ENCODE data around the gene GLI3. TPM values are rescaled to one million over a fixed set of nuclear protein-coding genes. Genes with fewer than 3 reads are reported as not detected.

The GLI3 gene
- 11.7 and 12.8 TPM in 2 replicates for polyA plus RNA-seq (2013)

DNA sequence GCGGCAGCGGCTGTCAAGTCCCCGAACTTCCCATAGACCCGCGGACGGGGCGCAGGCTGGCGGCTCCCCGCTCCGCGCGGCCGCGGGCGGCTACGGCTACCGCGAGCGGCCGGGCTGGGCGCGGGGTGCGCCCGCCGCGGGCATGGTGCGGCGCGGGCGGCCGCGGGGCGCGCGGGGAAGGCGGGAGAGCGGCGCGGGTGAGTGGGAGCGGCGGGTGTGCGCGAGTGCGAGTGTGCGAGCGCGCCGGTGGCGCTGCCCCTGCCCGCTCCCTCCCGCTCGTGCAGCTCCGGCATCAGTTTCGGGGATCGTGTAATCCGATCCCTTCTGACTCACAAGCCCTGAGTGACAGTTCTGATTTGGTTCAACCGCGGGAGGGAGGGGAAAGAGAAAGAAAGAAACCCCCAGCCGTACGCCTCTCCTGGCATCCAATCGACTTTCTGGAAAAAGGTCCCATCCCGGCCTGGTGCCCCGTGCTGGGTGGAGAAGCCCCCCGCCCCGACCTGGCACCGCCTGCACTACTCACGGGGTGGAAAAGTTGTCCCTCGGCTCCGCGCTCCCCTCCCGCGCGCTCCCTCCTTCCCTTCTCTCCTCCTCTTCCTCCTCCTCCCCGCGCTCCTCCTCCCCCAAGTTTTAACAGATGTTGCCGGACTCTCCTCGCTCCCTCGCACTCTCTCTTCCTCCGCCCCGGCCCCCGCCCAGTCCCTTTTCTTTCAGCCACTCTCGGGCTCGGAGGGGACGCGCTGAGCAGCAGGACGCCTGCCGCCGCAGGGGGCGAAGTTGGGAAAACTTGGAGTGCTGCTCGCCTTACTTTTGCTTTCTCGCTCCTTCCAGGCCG lies at the start of gene GLI3:
GLI3 (minus strand) TSS at position 234 of the 835 bp plus-strand sequence. CDS start 13,956 bp downstream, outside the sequence.
- peak within 1 kb of the TSS; percentile 90 for H3K4me3 ChIP-seq (ENCODE audit: low read depth, low read length)
- H2AK5ac ChIP-seq (ENCODE audit: low read length): peak within 1 kb of the TSS; percentile 53
- peak within 1 kb of the TSS; percentile 95 for H2AFZ ChIP-seq (ENCODE audit: insufficient read depth, low read length, poor library complexity)
- peak within 1 kb of the TSS; percentile 81 for H2BK5ac ChIP-seq (ENCODE audit: low read depth, low read length, poor library complexity)
- peak within 1 kb of the TSS; percentile 83 for H4K8ac ChIP-seq (ENCODE audit: low read depth, low read length)
- H3K4me1 ChIP-seq (ENCODE audit: control insufficient read depth in 1 of 2, insufficient read depth in 2 of 2, low read length in 2 of 2): peaks cover 2 to 5% of the 10 kb centered on the region in 2 experiments
- H3K14ac ChIP-seq (ENCODE audit: low read length): peak within 1 kb of the TSS; percentile 87
- H3K79me1 ChIP-seq (ENCODE audit: low read length): peaks cover 16% of the 10 kb centered on the region
- H3K27ac ChIP-seq (ENCODE audit: low read depth, low read length): peak within 1 kb of the TSS; percentile 86
- peak within 1 kb of the TSS; percentile 75 for H3K4me2 ChIP-seq (ENCODE audit: low read length)
- H3K79me2 ChIP-seq (ENCODE audit: control insufficient read depth, insufficient read depth, low read length, poor library complexity): peaks cover 10% of the 10 kb centered on the region
- no peaks in the 10 kb centered on the region for H3K27me3 ChIP-seq (ENCODE audit: insufficient read depth, low read length)
- peak within 1 kb of the TSS; percentile 46 for H4K12ac ChIP-seq (ENCODE audit: low read depth, low read length)
- no peak within 1 kb of the TSS for H3K23ac ChIP-seq (ENCODE audit: low read length)
- DNase-seq: peak; percentile 92 to 94
- peak within 1 kb of the TSS; percentile 90 for H4K91ac ChIP-seq (ENCODE audit: low read depth, low read length)
- peak within 1 kb of the TSS; percentile 95 for H3K18ac ChIP-seq (ENCODE audit: low read length)
- peak within 1 kb of the TSS; percentile 87 for H2BK120ac ChIP-seq (ENCODE audit: insufficient read depth, low read length, poor library complexity)
- WGBS (ENCODE audit: extremely low coverage, insufficient coverage, insufficient read length): no CpG with 5 or more reads among the region's 92 CpGs
- peak within 1 kb of the TSS; percentile 84 for H2BK12ac ChIP-seq (ENCODE audit: low read length)
- H3K9me3 ChIP-seq (ENCODE audit: insufficient read depth, low read depth, low read length): no peaks in the 10 kb centered on the region
- H3K9ac ChIP-seq (ENCODE audit: low read length): peak within 1 kb of the TSS; percentile 83
- peak within 1 kb of the TSS; percentile 76 for H3K4ac ChIP-seq (ENCODE audit: low read depth, low read length)
- no peaks in the 10 kb centered on the region for H3K36me3 ChIP-seq (ENCODE audit: control insufficient read depth in 1 of 2, insufficient read depth in 2 of 2, low read length in 2 of 2)

DNA sequence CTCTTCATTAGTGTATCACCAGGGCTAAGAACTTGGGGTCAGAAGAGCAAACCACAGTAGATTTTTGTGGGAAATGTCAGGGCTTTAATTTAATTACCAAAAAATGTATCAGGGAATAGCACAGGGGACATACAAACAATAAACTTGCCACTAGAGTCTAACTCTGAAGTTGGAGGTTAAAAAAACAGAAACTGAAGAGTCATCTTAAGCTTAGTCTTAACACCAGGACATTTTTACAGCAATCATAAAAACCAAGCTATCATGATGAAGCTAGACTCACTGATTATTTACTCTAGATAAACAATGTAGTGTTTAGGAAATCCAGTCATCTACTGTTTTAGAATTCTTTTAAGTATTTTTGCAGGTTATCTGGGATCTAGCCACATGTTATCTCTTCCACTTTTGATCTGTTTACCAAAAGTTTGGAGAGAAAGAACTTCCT lies 48.4 kb upstream of the GLI3 start:
- Histone ChIP-seq H3K79me1 (ENCODE audit: low read length) (no peaks in the 10 kb centered on the region), H3K23ac (ENCODE audit: low read length) (no peak overlapping the region), H3K9me3 (ENCODE audit: insufficient read depth, low read depth, low read length) (no peaks in the 10 kb centered on the region), H2AFZ (ENCODE audit: insufficient read depth, low read length, poor library complexity) (no peak overlapping the region), H2AK5ac (ENCODE audit: low read length) (no peak overlapping the region), H3K4ac (ENCODE audit: low read depth, low read length) (no peak overlapping the region), H3K14ac (ENCODE audit: low read length) (no peak overlapping the region), H4K12ac (ENCODE audit: low read depth, low read length) (no peak overlapping the region), H4K91ac (ENCODE audit: low read depth, low read length) (no peak overlapping the region), H2BK5ac (ENCODE audit: low read depth, low read length, poor library complexity) (no peak overlapping the region), H4K8ac (ENCODE audit: low read depth, low read length) (no peak overlapping the region), H3K9ac (ENCODE audit: low read length) (no peak overlapping the region), H2BK120ac (ENCODE audit: insufficient read depth, low read length, poor library complexity) (no peak overlapping the region), H3K4me1 (ENCODE audit: control insufficient read depth in 1 of 2, insufficient read depth in 2 of 2, low read length in 2 of 2) (no peaks in the 10 kb centered on the region), H3K79me2 (ENCODE audit: control insufficient read depth, insufficient read depth, low read length, poor library complexity) (no peaks in the 10 kb centered on the region), H3K4me2 (ENCODE audit: low read length) (no peak overlapping the region), H3K27me3 (ENCODE audit: insufficient read depth, low read length) (no peaks in the 10 kb centered on the region), H3K4me3 (ENCODE audit: low read depth, low read length) (no peak overlapping the region), H3K27ac (ENCODE audit: low read depth, low read length) (no peak overlapping the region), H3K18ac (ENCODE audit: low read length) (no peak overlapping the region), H2BK12ac (ENCODE audit: low read length) (no peak overlapping the region), H3K36me3 (ENCODE audit: control insufficient read depth in 1 of 2, insufficient read depth in 2 of 2, low read length in 2 of 2) (no peaks in the 10 kb centered on the region)
- no peak for DNase-seq

DNA sequence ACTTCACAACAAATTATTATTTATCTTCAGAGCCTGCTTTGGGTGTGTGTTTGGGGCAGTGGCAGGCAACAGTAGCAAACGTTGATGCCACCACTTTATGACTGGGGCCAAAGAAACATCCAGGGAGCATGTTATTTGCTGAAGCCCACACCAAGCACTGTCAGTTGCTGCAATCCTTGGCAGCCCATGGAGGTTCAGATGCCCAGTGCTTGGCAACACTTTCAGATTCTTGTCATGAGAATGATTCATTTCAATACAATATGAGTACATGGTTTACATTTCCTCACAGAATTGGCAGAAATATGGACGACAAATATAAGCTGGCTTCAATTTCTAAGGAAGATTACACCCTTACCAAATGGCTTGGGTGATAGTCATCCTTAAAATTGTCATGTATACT lies 46.5 kb upstream of the GLI3 start:
- no CpG with 5 or more reads among the region's 2 CpGs for WGBS (ENCODE audit: extremely low coverage, insufficient coverage, insufficient read length)
- Histone ChIP-seq H3K27ac (ENCODE audit: low read depth, low read length) (no peak overlapping the region), H3K23ac (ENCODE audit: low read length) (no peak overlapping the region), H2AFZ (ENCODE audit: insufficient read depth, low read length, poor library complexity) (no peak overlapping the region), H3K79me2 (ENCODE audit: control insufficient read depth, insufficient read depth, low read length, poor library complexity) (no peaks in the 10 kb centered on the region), H3K4ac (ENCODE audit: low read depth, low read length) (no peak overlapping the region), H3K4me2 (ENCODE audit: low read length) (no peak overlapping the region), H3K36me3 (ENCODE audit: control insufficient read depth in 1 of 2, insufficient read depth in 2 of 2, low read length in 2 of 2) (no peaks in the 10 kb centered on the region), H3K18ac (ENCODE audit: low read length) (no peak overlapping the region), H4K12ac (ENCODE audit: low read depth, low read length) (no peak overlapping the region), H2AK5ac (ENCODE audit: low read length) (no peak overlapping the region), H2BK120ac (ENCODE audit: insufficient read depth, low read length, poor library complexity) (no peak overlapping the region), H2BK12ac (ENCODE audit: low read length) (no peak overlapping the region), H3K14ac (ENCODE audit: low read length) (no peak overlapping the region), H3K9me3 (ENCODE audit: insufficient read depth, low read depth, low read length) (no peaks in the 10 kb centered on the region), H4K91ac (ENCODE audit: low read depth, low read length) (no peak overlapping the region), H3K4me3 (ENCODE audit: low read depth, low read length) (no peak overlapping the region), H3K4me1 (ENCODE audit: control insufficient read depth in 1 of 2, insufficient read depth in 2 of 2, low read length in 2 of 2) (no peaks in the 10 kb centered on the region), H3K27me3 (ENCODE audit: insufficient read depth, low read length) (no peaks in the 10 kb centered on the region), H2BK5ac (ENCODE audit: low read depth, low read length, poor library complexity) (no peak overlapping the region), H4K8ac (ENCODE audit: low read depth, low read length) (no peak overlapping the region), H3K9ac (ENCODE audit: low read length) (no peak overlapping the region), H3K79me1 (ENCODE audit: low read length) (no peaks in the 10 kb centered on the region)
- DNase-seq: no peak

DNA sequence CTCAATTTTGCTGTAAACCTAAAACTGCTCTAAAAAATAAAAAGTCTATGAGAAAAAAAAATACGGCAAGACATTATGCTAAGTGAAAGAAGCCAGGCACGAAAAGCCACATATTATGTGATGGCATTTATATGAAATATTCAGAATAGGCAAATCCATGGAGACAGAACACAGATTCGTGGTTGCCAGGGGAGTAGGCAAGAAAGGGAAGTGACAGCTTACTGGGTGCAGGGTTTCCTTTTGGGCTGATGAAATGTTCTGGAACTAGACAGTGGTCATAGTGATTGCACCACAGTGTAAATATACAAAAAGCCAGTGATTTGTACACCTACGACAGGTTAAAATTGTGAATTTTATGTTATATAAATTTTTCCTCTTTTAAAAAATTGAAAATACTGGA lies 41.3 kb upstream of the GLI3 start:
- H2AFZ ChIP-seq (ENCODE audit: insufficient read depth, low read length, poor library complexity): no peak overlapping the region
- no peak for DNase-seq
- H3K9ac ChIP-seq (ENCODE audit: low read length): no peak overlapping the region
- H3K4me2 ChIP-seq (ENCODE audit: low read length): no peak overlapping the region
- H2BK5ac ChIP-seq (ENCODE audit: low read depth, low read length, poor library complexity): no peak overlapping the region
- no peak overlapping the region for H3K4me3 ChIP-seq (ENCODE audit: low read depth, low read length)
- no peak overlapping the region for H2BK120ac ChIP-seq (ENCODE audit: insufficient read depth, low read length, poor library complexity)
- no peaks in the 10 kb centered on the region for H3K79me2 ChIP-seq (ENCODE audit: control insufficient read depth, insufficient read depth, low read length, poor library complexity)
- H3K27ac ChIP-seq (ENCODE audit: low read depth, low read length): no peak overlapping the region
- H4K91ac ChIP-seq (ENCODE audit: low read depth, low read length): no peak overlapping the region
- H3K4ac ChIP-seq (ENCODE audit: low read depth, low read length): no peak overlapping the region
- no peak overlapping the region for H4K8ac ChIP-seq (ENCODE audit: low read depth, low read length)
- H3K18ac ChIP-seq (ENCODE audit: low read length): no peak overlapping the region
- H3K27me3 ChIP-seq (ENCODE audit: insufficient read depth, low read length): no peaks in the 10 kb centered on the region
- H3K4me1 ChIP-seq (ENCODE audit: control insufficient read depth in 1 of 2, insufficient read depth in 2 of 2, low read length in 2 of 2): no peaks in the 10 kb centered on the region
- WGBS (ENCODE audit: extremely low coverage, insufficient coverage, insufficient read length): no CpG with 5 or more reads among the region's 4 CpGs
- no peak overlapping the region for H3K23ac ChIP-seq (ENCODE audit: low read length)
- no peaks in the 10 kb centered on the region for H3K9me3 ChIP-seq (ENCODE audit: insufficient read depth, low read depth, low read length)
- no peak overlapping the region for H2AK5ac ChIP-seq (ENCODE audit: low read length)
- H3K79me1 ChIP-seq (ENCODE audit: low read length): no peaks in the 10 kb centered on the region
- no peak overlapping the region for H4K12ac ChIP-seq (ENCODE audit: low read depth, low read length)
- no peak overlapping the region for H2BK12ac ChIP-seq (ENCODE audit: low read length)
- no peaks in the 10 kb centered on the region for H3K36me3 ChIP-seq (ENCODE audit: control insufficient read depth in 1 of 2, insufficient read depth in 2 of 2, low read length in 2 of 2)
- no peak overlapping the region for H3K14ac ChIP-seq (ENCODE audit: low read length)
